ENCODE results near the gene ULK3. TPM values are rescaled to one million over a fixed set of nuclear protein-coding genes. Genes with fewer than 3 reads are reported as not detected.

The ULK3 gene
- total and polyA plus RNA-seq, 10 of the 15 experiments (the other 5 are each of a cell fraction or from before 2014, with no cell fraction given), result 0.64 to 38.8 (median 27.1) TPM

DNA sequence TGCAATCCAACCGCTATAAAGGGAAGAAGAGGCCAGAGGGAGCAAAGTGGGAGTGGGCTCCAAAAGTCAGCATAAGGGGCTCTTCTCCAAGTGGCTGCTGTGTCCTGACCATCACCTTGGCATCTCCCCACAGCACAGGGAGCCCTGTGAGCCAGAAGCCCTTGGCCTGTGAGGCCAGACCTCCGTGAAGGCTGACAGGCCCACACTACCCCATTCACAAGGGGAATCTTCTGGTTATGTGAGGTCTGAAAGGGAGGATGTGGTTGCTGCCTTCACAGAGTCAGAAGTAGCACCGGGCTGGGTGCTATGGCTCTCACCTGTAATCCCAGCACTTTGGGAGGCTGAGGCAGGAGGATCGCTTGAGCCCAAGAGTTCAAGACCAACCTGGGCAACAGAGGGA lies 2.6 kb upstream of the ULK3 start:
- Histone ChIP-seq H2AFZ (ENCODE audit: control insufficient read depth, low read depth, low read length) (no peak overlapping the region), H3K4me1 (ENCODE audit: control insufficient read depth, insufficient read depth, low read length) (peaks cover 18% of the 10 kb centered on the region), H4K20me1 (ENCODE audit: control insufficient read depth, insufficient read depth) (no peaks in the 10 kb centered on the region), H3K4me2 (ENCODE audit: control insufficient read depth, insufficient read depth) (no peak overlapping the region), H3K27me3 (replicated peaks in 1 of 2; ENCODE audit: control insufficient read depth in 2 of 2, insufficient read depth in 2 of 2, low read length in 1 of 2) (no peaks in the 10 kb centered on the region), H3K9ac (ENCODE audit: control insufficient read depth, insufficient read depth, low read length) (no peak overlapping the region), H3K27ac (ENCODE audit: control insufficient read depth, insufficient read depth) (no peak overlapping the region), H3K4me3 (no peak overlapping the region), H3K9me3 (replicated peaks; ENCODE audit: control insufficient read depth, insufficient read depth, low read length) (no peaks in the 10 kb centered on the region), H3K79me2 (ENCODE audit: control insufficient read depth, insufficient read depth, low read length) (peaks cover 3% of the 10 kb centered on the region; the same call in 1 of the 2 replicates), H3K36me3 (ENCODE audit: control insufficient read depth in 2 of 2, insufficient read depth in 2 of 2, low read length in 1 of 2) (peaks cover 18 to 30% of the 10 kb centered on the region in 2 experiments; a peak in 3 of 4 replicates)
- CTCF ChIA-PET, result interaction anchor here (1.2 to 6.2 kb wide), 2 partner anchors 10 to 55 kb away, joined by 3 to 59 read pairs; no protein-coding TSS in a partner anchor
- POLR2A ChIA-PET, result no interaction called here
- no peak for DNase-seq (ENCODE audit: low read depth, low spot score)
- SMC1A ChIA-PET (ENCODE audit: uncharacterized antibody, unreplicated experiment), result interaction anchor here (1.5 to 6.1 kb wide), 3 partner anchors 25 to 56 kb away, joined by 4 to 43 read pairs (median 17); no protein-coding TSS in a partner anchor
- TF ChIP-seq JUNB (IDR thresholded peaks at IDR 0.05), result no peak
- 0 out of 2 replicates have a peak, but pooled peaks have one; percentile 26 for TF ChIP-seq RUNX3 (IDR thresholded peaks at IDR 0.05; ENCODE audit: low read length)
- TF ChIP-seq SUPT20H (IDR thresholded peaks at IDR 0.05; ENCODE audit: borderline replicate concordance, control insufficient read depth, low read depth, low read length), result no peak
- no peak for TF ChIP-seq CHD1 (IDR thresholded peaks at IDR 0.05; ENCODE audit: low read depth, low read length)
- TF ChIP-seq IKZF1 (conservative IDR thresholded peaks at IDR 0.05), result no peak
- no peak for TF ChIP-seq LARP7 (IDR thresholded peaks at IDR 0.05)
- no peak for TF ChIP-seq POLR2AphosphoS5 (IDR thresholded peaks at IDR 0.05; ENCODE audit: low read length)
- no peak for ATAC-seq
- intact Hi-C loops (cut with micrococcal nuclease; ENCODE audit: unreplicated experiment) (no loop called here), in situ Hi-C loops (cut with MboI) (no loop called here)
- BruUV-seq (replicated peaks), result no TSS peak
- no peak for FAIRE-seq
- RAD21 ChIA-PET (ENCODE audit: unreplicated experiment), result interaction anchor here (1.3 kb wide), 1 partner anchor 56 kb away, joined by 7 read pairs; no protein-coding TSS in a partner anchor
- 24% methylated on average over 4 of the region's 4 CpGs for WGBS (ENCODE audit: insufficient coverage, insufficient replicate concordance, low lambda C conversion rate, missing lambda C conversion rate)

DNA sequence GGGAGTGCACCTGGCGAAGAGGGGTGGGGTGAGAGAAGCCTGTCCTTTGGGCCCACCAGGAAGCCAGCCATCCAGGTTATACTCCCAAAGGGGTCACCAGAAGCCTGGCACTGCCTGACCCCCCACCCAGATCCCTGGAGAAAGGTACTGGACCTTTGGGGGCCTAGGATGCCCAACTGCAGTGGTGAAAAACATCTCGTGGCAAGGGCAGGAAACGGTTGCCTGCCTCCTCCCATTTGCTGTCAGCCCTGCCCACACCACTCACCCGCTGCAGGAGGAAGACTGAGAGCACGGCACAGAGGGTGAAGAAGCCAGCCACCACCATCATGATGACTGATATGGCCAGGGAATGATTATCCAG lies 2.2 kb upstream of the ULK3 start:
- Histone ChIP-seq H4K20me1 (ENCODE audit: control insufficient read depth, insufficient read depth) (no peaks in the 10 kb centered on the region), H3K4me1 (ENCODE audit: control insufficient read depth, insufficient read depth, low read length) (peaks cover 18% of the 10 kb centered on the region), H2AFZ (ENCODE audit: control insufficient read depth, low read depth, low read length) (no peak overlapping the region), H3K27ac (ENCODE audit: control insufficient read depth, insufficient read depth) (no peak overlapping the region), H3K4me3 (no peak overlapping the region), H3K4me2 (ENCODE audit: control insufficient read depth, insufficient read depth) (no peak overlapping the region), H3K79me2 (ENCODE audit: control insufficient read depth, insufficient read depth, low read length) (peaks cover 3% of the 10 kb centered on the region; the same call in 1 of the 2 replicates), H3K36me3 (ENCODE audit: control insufficient read depth in 2 of 2, insufficient read depth in 2 of 2, low read length in 1 of 2) (peaks cover 18 to 26% of the 10 kb centered on the region in 2 experiments; a peak in 3 of 4 replicates), H3K9ac (ENCODE audit: control insufficient read depth, insufficient read depth, low read length) (no peak overlapping the region), H3K9me3 (replicated peaks; ENCODE audit: control insufficient read depth, insufficient read depth, low read length) (no peaks in the 10 kb centered on the region), H3K27me3 (replicated peaks in 1 of 2; ENCODE audit: control insufficient read depth in 2 of 2, insufficient read depth in 2 of 2, low read length in 1 of 2) (no peaks in the 10 kb centered on the region)
- DNase-seq (ENCODE audit: low read depth, low spot score), result no peak
- SMC1A ChIA-PET (ENCODE audit: uncharacterized antibody, unreplicated experiment), result interaction anchor here (0.7 to 6.1 kb wide), 3 partner anchors 25 to 57 kb away, joined by 3 to 43 read pairs (median 17); no protein-coding TSS in a partner anchor
- no TSS peak for BruUV-seq (replicated peaks)
- intact Hi-C loops (cut with micrococcal nuclease; ENCODE audit: unreplicated experiment) (no loop called here), in situ Hi-C loops (cut with MboI) (no loop called here)
- RAD21 ChIA-PET (ENCODE audit: unreplicated experiment), result interaction anchor here (0.7 to 1.3 kb wide), 3 partner anchors 12 to 62 kb away, joined by 3 to 7 read pairs (median 3); partner anchors contain the start of gene FAM219B
- POLR2A ChIA-PET, result interaction anchor here (1.1 to 1.2 kb wide), 2 partner anchors 39 to 57 kb away, joined by 4 read pairs; no protein-coding TSS in a partner anchor
- ATAC-seq, result no peak
- WGBS (ENCODE audit: insufficient coverage, insufficient replicate concordance, low lambda C conversion rate, missing lambda C conversion rate), result 20% methylated on average over 5 of the region's 5 CpGs
- CTCF ChIA-PET, result interaction anchor here (0.7 to 6.2 kb wide), 8 partner anchors 9 to 93 kb away, joined by 3 to 59 read pairs (median 4); partner anchors contain the start of gene COX5A
- FAIRE-seq, result no peak
- TF ChIP-seq ZSCAN29 (IDR thresholded peaks at IDR 0.05), result no peak
- no peak for TF ChIP-seq ATF7 (IDR thresholded peaks at IDR 0.05; ENCODE audit: low read depth)
- no peak for TF ChIP-seq SRF (IDR thresholded peaks at IDR 0.05; ENCODE audit: low read depth in 2 of 2, low read length in 2 of 2)
- TF ChIP-seq ZNF622 (IDR thresholded peaks at IDR 0.05), result no peak
- TF ChIP-seq, protein P1, sequence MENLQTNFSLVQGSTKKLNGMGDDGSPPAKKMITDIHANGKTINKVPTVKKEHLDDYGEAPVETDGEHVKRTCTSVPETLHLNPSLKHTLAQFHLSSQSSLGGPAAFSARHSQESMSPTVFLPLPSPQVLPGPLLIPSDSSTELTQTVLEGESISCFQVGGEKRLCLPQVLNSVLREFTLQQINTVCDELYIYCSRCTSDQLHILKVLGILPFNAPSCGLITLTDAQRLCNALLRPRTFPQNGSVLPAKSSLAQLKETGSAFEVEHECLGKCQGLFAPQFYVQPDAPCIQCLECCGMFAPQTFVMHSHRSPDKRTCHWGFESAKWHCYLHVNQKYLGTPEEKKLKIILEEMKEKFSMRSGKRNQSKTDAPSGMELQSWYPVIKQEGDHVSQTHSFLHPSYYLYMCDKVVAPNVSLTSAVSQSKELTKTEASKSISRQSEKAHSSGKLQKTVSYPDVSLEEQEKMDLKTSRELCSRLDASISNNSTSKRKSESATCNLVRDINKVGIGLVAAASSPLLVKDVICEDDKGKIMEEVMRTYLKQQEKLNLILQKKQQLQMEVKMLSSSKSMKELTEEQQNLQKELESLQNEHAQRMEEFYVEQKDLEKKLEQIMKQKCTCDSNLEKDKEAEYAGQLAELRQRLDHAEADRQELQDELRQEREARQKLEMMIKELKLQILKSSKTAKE (IDR thresholded peaks at IDR 0.05; ENCODE audit: low read depth, poor library complexity, severe bottlenecking), result no peak
- no peak for TF ChIP-seq PAX8 (IDR thresholded peaks at IDR 0.05)
- no peak for TF ChIP-seq KLF5 (IDR thresholded peaks at IDR 0.05; ENCODE audit: partially characterized antibody)
- no peak for TF ChIP-seq MTA2 (IDR thresholded peaks at IDR 0.05; ENCODE audit: low read depth)
- TF ChIP-seq SMAD5 (IDR thresholded peaks at IDR 0.05; ENCODE audit: low read depth), result no peak
- TF ChIP-seq ZNF274 (IDR thresholded peaks at IDR 0.05; ENCODE audit: insufficient read depth, insufficient read length), result no peak
- TF ChIP-seq NFXL1 (IDR thresholded peaks at IDR 0.05; ENCODE audit: borderline replicate concordance), result no peak

Measured in GM12878 (cell line).